GM06990 (cell line): ENCODE measurements around the gene MAEA.
"Not testable (repeated sequence)": the region's sequence is repeated elsewhere in the genome, so short reads cannot be mapped to it uniquely, and the experiment has no call there.

Experiments
- DNase-seq: peaks from one replicate; pipeline ENCODE4 v3.0.0-alpha.2; 2011; ENCODE audit not compliant: insufficient read length; ENCODE audit errors: extremely low read depth
- H3K27me3 ChIP-seq: replicated peaks from 2 replicates; pipeline ENCODE4 v1.6.0; 2011; ENCODE audit warnings: low read length; ENCODE audit not compliant: control insufficient read depth, insufficient read depth
- H3K36me3 ChIP-seq: 2 replicates; pipeline ENCODE4 v1.5.1; 2011; ENCODE audit warnings: low read length; ENCODE audit not compliant: control insufficient read depth, insufficient read depth
- H3K4me3 ChIP-seq: replicated peaks from 2 replicates; pipeline ENCODE4 v1.5.1; 2011; ENCODE audit warnings: low read depth, mild to moderate bottlenecking, control low read depth, low read length
- TF ChIP-seq, protein P1 (sequence below): IDR thresholded peaks from 2 replicates; pipeline ENCODE4 v1.5.1; 2011; ENCODE audit warnings: low read length, control low read depth, mild to moderate bottlenecking, inconsistent platforms; ENCODE audit not compliant: insufficient read depth, poor library complexity, severe bottlenecking

The MAEA gene

DNA sequence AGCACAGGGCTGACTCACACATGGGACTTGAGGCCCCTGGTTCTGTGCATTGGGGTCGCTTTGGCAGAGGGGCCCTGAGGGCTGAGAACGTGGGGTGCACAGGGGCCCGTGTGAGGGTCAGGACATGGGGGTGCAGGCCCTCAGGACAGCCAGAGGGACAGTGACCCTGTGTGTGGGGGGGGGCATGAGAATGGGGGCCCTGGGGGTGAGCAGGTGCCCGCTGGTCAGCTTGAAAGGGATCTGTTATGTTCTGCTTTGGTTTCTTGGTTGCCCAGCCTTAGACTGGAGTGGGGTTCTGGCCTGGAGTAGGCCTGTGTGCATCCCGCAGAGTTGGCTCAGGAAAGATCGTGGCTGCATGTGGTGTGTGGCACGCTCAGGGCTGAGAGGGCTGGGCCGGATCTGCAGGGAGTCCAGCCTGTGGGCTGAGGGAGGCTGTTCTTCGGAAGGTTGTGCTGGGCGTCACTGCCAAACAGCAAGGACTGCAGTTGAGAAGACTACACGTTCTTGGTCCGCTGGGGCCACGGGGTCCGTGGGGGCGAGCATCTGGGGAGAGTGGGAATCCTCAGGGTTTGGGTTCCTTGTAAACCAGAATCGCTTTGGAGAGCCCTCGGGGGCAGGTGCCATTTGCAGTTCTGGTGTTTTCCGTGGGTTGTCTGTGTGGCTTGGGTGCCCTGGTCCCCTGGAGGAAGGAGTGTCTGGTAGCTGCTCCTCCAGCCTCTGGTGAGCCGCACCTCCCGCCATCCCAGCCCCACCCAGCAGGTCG lies 42.1 kb downstream of the MAEA start:
- Histone ChIP-seq H3K36me3 (peaks cover 28% of the 10 kb centered on the region), H3K4me3 (no peak overlapping the region), H3K27me3 (no peaks in the 10 kb centered on the region)
- no peak for DNase-seq
- TF ChIP-seq, protein P1, sequence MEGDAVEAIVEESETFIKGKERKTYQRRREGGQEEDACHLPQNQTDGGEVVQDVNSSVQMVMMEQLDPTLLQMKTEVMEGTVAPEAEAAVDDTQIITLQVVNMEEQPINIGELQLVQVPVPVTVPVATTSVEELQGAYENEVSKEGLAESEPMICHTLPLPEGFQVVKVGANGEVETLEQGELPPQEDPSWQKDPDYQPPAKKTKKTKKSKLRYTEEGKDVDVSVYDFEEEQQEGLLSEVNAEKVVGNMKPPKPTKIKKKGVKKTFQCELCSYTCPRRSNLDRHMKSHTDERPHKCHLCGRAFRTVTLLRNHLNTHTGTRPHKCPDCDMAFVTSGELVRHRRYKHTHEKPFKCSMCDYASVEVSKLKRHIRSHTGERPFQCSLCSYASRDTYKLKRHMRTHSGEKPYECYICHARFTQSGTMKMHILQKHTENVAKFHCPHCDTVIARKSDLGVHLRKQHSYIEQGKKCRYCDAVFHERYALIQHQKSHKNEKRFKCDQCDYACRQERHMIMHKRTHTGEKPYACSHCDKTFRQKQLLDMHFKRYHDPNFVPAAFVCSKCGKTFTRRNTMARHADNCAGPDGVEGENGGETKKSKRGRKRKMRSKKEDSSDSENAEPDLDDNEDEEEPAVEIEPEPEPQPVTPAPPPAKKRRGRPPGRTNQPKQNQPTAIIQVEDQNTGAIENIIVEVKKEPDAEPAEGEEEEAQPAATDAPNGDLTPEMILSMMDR, result no peak

DNA sequence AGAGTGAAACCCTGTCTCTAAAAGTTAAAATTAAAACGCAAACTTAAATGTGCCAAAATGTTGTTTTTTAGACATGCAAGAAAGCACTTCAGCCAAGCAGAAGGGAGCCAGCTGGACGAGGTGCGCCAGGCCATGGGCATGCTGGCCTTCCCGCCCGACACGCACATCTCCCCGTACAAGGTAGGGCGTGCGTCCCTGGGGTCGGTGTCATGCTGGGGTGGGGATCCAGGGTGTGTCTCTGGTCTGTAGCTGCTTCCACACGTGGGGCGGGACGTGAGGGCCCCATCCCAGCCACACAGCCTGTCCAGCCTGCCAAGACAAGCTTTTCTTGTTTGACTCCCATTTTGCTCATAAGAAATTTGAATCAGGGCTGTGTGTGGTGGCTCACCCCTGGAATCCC lies 43.0 kb downstream of the MAEA start:
- Histone ChIP-seq H3K36me3 (peaks cover 31% of the 10 kb centered on the region), H3K27me3 (no peaks in the 10 kb centered on the region), H3K4me3 (no peak overlapping the region)
- no peak for DNase-seq
- TF ChIP-seq, protein P1, result no peak

DNA sequence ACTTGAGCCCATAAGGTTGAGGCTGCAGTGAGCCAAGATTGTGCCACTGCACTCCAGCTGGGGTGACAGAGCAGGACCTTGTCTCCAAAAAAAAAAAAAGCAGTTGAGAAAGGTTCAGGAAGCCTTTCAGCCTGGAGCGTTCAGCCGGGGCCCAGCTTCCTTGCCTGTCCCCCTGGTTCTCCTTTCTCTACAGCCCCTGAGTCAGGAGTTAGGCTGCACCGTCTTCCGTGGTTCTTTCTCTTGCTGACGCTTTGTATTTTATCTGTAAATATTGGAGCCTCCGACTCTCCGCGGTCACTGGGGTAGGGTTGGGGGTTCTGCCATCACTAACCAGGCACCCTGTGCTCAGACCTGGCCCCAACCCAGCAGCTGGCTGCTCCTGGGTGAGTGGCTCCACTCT lies 43.6 kb downstream of the MAEA start:
- DNase-seq, result no peak
- Histone ChIP-seq H3K4me3 (no peak overlapping the region), H3K36me3 (peaks cover 34% of the 10 kb centered on the region), H3K27me3 (no peaks in the 10 kb centered on the region)
- TF ChIP-seq, protein P1, result no peak

DNA sequence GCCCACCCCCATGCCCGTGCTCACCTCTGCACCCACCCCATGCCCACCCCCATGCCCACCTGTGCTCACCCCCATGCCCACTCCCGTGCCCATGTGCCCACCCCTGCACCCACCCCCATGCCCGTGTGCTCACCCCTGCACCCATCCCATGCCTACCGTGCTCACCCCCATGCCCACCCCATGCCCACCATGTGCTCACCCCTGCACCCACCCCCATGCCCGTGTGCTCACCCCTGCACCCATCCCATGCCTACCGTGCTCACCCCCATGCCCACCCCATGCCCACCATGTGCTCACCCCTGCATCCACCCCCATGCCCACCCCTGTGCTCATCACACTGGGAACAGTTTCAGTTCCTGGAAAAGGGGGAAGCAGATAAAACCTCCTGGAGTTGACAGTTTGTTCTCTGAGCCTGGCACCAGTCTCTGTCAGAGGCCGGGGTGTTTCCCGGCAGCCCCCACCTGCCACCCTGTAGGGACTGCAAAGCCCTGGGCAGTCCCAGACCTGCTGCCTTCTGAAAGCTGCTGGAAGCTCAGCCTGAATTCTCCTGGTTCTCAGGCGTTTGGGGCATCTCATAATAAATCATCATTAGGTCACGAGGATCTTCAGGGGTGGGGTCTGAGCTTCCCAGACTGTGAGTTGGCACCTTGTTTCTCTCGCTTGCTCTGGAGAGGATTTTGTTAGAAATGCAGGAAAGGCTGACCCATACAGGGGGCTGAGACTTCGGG lies 44.3 kb downstream of the MAEA start:
- not testable (repeated sequence) for H3K27me3 ChIP-seq, H3K4me3 ChIP-seq, DNase-seq
- H3K36me3 ChIP-seq, result peaks cover 38% of the 10 kb centered on the region

DNA sequence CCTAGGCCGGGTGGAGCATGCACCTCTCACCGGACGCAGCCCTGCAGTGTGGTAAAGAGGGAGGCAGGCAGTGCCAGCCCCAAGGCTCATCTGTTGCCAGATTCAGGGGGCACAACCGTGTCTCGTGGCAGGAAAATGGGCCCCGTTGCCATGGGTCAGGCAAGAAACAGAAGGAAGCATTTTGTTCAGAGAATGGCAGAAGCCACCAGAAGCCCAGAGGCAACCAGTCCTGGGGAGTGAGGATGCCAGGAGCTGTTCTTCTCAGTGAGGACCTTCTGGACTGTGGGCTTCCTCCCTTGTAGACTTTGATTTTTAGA lies 44.8 kb downstream of the MAEA start:
- Histone ChIP-seq H3K4me3 (no peak overlapping the region), H3K27me3 (no peaks in the 10 kb centered on the region), H3K36me3 (peaks cover 42% of the 10 kb centered on the region)
- TF ChIP-seq, protein P1, result no peak
- no peak for DNase-seq

DNA sequence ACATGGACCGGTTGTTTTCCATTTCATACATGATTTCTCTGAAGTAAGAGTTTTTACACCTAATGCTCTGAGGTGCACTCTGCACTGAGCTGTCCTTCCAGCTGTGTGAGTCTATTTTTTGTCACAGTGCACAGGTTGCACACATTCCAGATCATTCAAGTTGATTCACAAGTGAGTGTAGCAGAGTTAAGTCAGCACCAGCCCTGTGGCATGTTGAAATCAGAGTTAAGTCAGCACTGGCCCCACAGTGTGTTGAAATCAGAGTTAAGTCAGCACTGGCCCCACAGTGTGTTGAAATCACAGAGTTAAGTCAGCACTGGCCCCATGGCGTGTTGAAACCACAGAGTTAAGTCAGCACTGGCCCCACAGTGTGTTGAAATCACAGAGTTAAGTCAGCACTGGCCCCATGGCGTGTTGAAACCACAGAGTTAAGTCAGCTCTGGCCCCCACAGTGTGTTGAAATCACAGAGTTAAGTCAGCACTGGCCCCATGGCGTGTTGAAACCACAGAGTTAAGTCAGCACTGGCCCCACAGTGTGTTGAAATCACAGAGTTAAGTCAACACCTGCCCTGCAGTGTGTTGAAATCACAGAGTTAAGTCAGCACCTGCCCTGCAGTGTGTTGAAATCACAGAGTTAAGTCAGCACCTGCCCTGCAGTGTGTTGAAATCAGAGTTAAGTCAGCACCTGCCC lies 45.6 kb downstream of the MAEA start:
- H3K36me3 ChIP-seq, result peaks cover 46% of the 10 kb centered on the region
- not testable (repeated sequence) for DNase-seq, H3K4me3 ChIP-seq, H3K27me3 ChIP-seq
